Large intestine (tissue), 3 donors: ENCODE data around the gene LASP1. TPM values are rescaled to one million over a fixed set of nuclear protein-coding genes. Genes with fewer than 3 reads are reported as not detected.
"Not testable (repeated sequence)": the region's sequence is repeated elsewhere in the genome, so short reads cannot be mapped to it uniquely, and the experiment has no call there.

Source experiments
- DNase-seq, 2 donors: peaks; one replicate each; pipeline versions ENCODE4 v3.0.0 to v3.0.0-alpha.2; 2013
- H3K27ac ChIP-seq: one replicate; pipeline ENCODE4 v1.5.1; 2013; ENCODE audit warnings: low read length
- H3K27me3 ChIP-seq: 2 replicates; pipeline ENCODE4 v1.6.1; 2013; ENCODE audit warnings: low read length; ENCODE audit not compliant: control insufficient read depth, insufficient read depth
- H3K36me3 ChIP-seq: 2 replicates; pipeline ENCODE4 v1.6.1; 2013; ENCODE audit warnings: low read length; ENCODE audit not compliant: control insufficient read depth, insufficient read depth
- H3K4me1 ChIP-seq: one replicate; pipeline ENCODE4 v1.6.1; 2013; ENCODE audit warnings: low read length; ENCODE audit not compliant: control insufficient read depth, insufficient read depth
- H3K4me3 ChIP-seq: one replicate; pipeline ENCODE4 v1.5.1; 2013; ENCODE audit warnings: low read length
- H3K9me3 ChIP-seq: one replicate; pipeline ENCODE4 v1.6.1; 2013; ENCODE audit warnings: mild to moderate bottlenecking, low read depth, low read length, moderate library complexity; ENCODE audit not compliant: control insufficient read depth
- WGBS: methylation state at CpG from one replicate; pipeline ENCODE4 v1.1.5; 2013; ENCODE audit warnings: low lambda C conversion rate; ENCODE audit not compliant: insufficient coverage; 5-methylcytosine and 5-hydroxymethylcytosine counted together
- polyA plus RNA-seq: library from polyadenylated mRNA; unstranded; fragments of 120-200 nt; gene quantifications from one replicate; pipeline ENCODE4 v1.2.1, GENCODE V29; 2013

The LASP1 gene
- polyA plus RNA-seq, 1 donor = 244 TPM

GRCh38 chr17:38939987-38940386, 70.1 kb downstream of the LASP1 start:
- H3K27me3 ChIP-seq = no peaks in the 10 kb centered on the region
- no peaks in the 10 kb centered on the region for H3K9me3 ChIP-seq
- H3K4me1 ChIP-seq = no peaks in the 10 kb centered on the region
- no peak for DNase-seq
- no peak overlapping the region for H3K27ac ChIP-seq
- H3K4me3 ChIP-seq = no peak overlapping the region
- no peaks in the 10 kb centered on the region for H3K36me3 ChIP-seq

GRCh38 chr17:38940404-38940803, 70.5 kb downstream of the LASP1 start:
- Histone ChIP-seq H3K9me3 (no peaks in the 10 kb centered on the region), H3K4me1 (no peaks in the 10 kb centered on the region), H3K27me3 (no peaks in the 10 kb centered on the region), H3K27ac (no peak overlapping the region), H3K36me3 (no peaks in the 10 kb centered on the region), H3K4me3 (no peak overlapping the region)
- no peak for DNase-seq
- no CpG with 5 or more reads among the region's 1 CpG for WGBS

GRCh38 chr17:38942696-38943334, 73.0 kb downstream of the LASP1 start:
- no peaks in the 10 kb centered on the region for H3K9me3 ChIP-seq
- no peak for DNase-seq
- WGBS = no CpG with 5 or more reads among the region's 4 CpGs
- no peaks in the 10 kb centered on the region for H3K27me3 ChIP-seq
- H3K27ac ChIP-seq = no peak overlapping the region
- H3K4me1 ChIP-seq = no peaks in the 10 kb centered on the region
- H3K4me3 ChIP-seq = no peak overlapping the region
- H3K36me3 ChIP-seq = no peaks in the 10 kb centered on the region

- Histone ChIP-seq H3K4me3 (no peak overlapping the region), H3K9me3 (no peaks in the 10 kb centered on the region), H3K27ac (no peak overlapping the region), H3K27me3 (no peaks in the 10 kb centered on the region), H3K4me1 (no peaks in the 10 kb centered on the region), H3K36me3 (no peaks in the 10 kb centered on the region)
- DNase-seq = no peak
- WGBS = 40% methylated on average over 2 of the region's 8 CpGs
Observed at GRCh38 chr17:38943607-38944006, 73.7 kb downstream of the LASP1 start.

- Histone ChIP-seq H3K27ac (no peak overlapping the region), H3K9me3 (no peaks in the 10 kb centered on the region), H3K4me3 (no peak overlapping the region), H3K36me3 (no peaks in the 10 kb centered on the region), H3K27me3 (no peaks in the 10 kb centered on the region), H3K4me1 (no peaks in the 10 kb centered on the region)
- no peak for DNase-seq
- no CpG with 5 or more reads among the region's 2 CpGs for WGBS
Observed at GRCh38 chr17:38947189-38947588, 77.3 kb downstream of the LASP1 start.

DNA sequence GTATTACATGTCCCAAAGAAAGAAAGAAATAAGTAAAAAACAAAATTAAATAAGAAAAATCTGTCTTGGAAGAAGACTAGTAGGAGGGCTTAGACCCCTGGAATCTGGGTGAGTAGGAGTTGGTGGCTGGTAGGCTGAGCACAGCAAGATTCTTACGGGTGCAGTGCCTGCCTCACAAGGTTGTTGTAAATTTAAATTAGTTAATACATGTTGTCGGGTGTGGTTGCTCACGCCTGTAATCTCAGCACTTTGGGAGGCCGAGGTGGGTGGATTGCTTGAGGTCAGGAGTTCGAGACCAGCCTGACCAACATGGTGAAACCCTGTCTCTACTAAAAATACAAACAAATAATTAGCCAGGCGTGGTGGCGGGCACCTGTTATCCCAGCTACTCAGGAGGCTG, 83.9 kb downstream of the LASP1 start:
- no CpG with 5 or more reads among the region's 7 CpGs for WGBS
- H3K4me1 ChIP-seq, H3K9me3 ChIP-seq, H3K36me3 ChIP-seq, DNase-seq, H3K27ac ChIP-seq, H3K27me3 ChIP-seq, H3K4me3 ChIP-seq: not testable (repeated sequence)

GRCh38 chr17:38958326-38958725, 88.5 kb downstream of the LASP1 start:
- DNase-seq = no peak
- H3K27ac ChIP-seq = no peak overlapping the region
- H3K36me3 ChIP-seq = no peaks in the 10 kb centered on the region
- 17% methylated on average over 1 of the region's 1 CpG for WGBS
- H3K27me3 ChIP-seq = no peaks in the 10 kb centered on the region
- no peaks in the 10 kb centered on the region for H3K9me3 ChIP-seq
- H3K4me3 ChIP-seq = no peak overlapping the region
- H3K4me1 ChIP-seq = no peaks in the 10 kb centered on the region

- Histone ChIP-seq H3K27ac (no peak overlapping the region), H3K9me3 (no peaks in the 10 kb centered on the region), H3K4me1 (no peaks in the 10 kb centered on the region), H3K36me3 (no peaks in the 10 kb centered on the region), H3K4me3 (no peak overlapping the region), H3K27me3 (no peaks in the 10 kb centered on the region)
- no peak for DNase-seq
Observed at GRCh38 chr17:38958756-38959155, 88.9 kb downstream of the LASP1 start.

- no peaks in the 10 kb centered on the region for H3K4me1 ChIP-seq
- DNase-seq = no peak
- no peaks in the 10 kb centered on the region for H3K27me3 ChIP-seq
- no peak overlapping the region for H3K27ac ChIP-seq
- no CpG with 5 or more reads among the region's 3 CpGs for WGBS
- no peaks in the 10 kb centered on the region for H3K9me3 ChIP-seq
- H3K36me3 ChIP-seq = no peaks in the 10 kb centered on the region
- H3K4me3 ChIP-seq = no peak overlapping the region
Observed at GRCh38 chr17:38959508-38959907, 89.7 kb downstream of the LASP1 start.

DNA sequence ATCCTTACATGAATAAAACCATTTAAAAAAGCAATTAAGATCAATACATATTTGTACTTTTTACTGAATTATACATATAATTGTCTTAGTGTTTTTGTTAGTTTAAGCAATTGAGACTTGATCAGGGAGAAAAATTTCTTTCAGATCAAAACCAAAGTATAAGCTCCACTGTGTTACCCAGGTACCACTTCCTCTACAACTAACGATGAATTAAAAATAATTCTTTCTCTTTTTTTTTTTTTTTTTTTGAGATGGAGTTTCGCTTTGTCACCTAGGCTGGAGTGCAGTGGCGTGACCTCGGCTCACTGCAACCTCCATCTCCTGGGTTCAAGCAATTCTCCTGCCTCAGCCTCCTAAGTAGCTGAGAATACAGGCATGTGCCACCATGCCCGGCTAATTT, 90.5 kb downstream of the LASP1 start:
- WGBS = no CpG with 5 or more reads among the region's 5 CpGs
- DNase-seq = no peak
- Histone ChIP-seq H3K36me3 (no peaks in the 10 kb centered on the region), H3K4me1 (no peaks in the 10 kb centered on the region), H3K4me3 (no peak overlapping the region), H3K27me3 (no peaks in the 10 kb centered on the region), H3K9me3 (no peaks in the 10 kb centered on the region), H3K27ac (no peak overlapping the region)

- WGBS = 66% methylated on average over 4 of the region's 4 CpGs
- Histone ChIP-seq H3K36me3 (no peaks in the 10 kb centered on the region), H3K4me3 (no peak overlapping the region), H3K27ac (no peak overlapping the region), H3K27me3 (no peaks in the 10 kb centered on the region), H3K9me3 (no peaks in the 10 kb centered on the region), H3K4me1 (no peaks in the 10 kb centered on the region)
- no peak for DNase-seq
Observed at GRCh38 chr17:38961413-38961812, 91.6 kb downstream of the LASP1 start.
